ENCODE data around the gene MMP1. TPM values are rescaled to one million over a fixed set of nuclear protein-coding genes. Genes with fewer than 3 reads are reported as not detected.

The MMP1 gene
- total RNA-seq, 1 experiment from 2014 or later, result 15.7 TPM

GRCh38 chr11:102781676-102782075, 16.3 kb downstream of the MMP1 start:
- peaks cover 15% of the 10 kb centered on the region for H3K4me1 Mint-ChIP-seq (ENCODE audit: low read depth, unreplicated experiment)
- no peak for DNase-seq
- intact Hi-C loops (cut with micrococcal nuclease; ENCODE audit: unreplicated experiment), result no loop called here
- H3K9me3 Mint-ChIP-seq (ENCODE audit: unreplicated experiment), result peaks cover 10% of the 10 kb centered on the region
- H3K4me1 ChIP-seq, result 0 out of 2 replicates have a peak, but pooled peaks cover 5% of the 10 kb centered on the region
- POLR2A ChIA-PET, result no interaction called here
- TF ChIP-seq CTCF (IDR thresholded peaks at IDR 0.05; ENCODE audit: insufficient read depth in 1 of 2, low read depth in 1 of 2, low read length in 1 of 2, severe bottlenecking in 1 of 2, unreplicated experiment in 1 of 2), result no peak
- no peaks in the 10 kb centered on the region for H3K36me3 Mint-ChIP-seq (ENCODE audit: insufficient read depth, unreplicated experiment)
- CTCF ChIA-PET, result interaction anchor here (1.5 kb wide), 1 partner anchor 48 kb away, joined by 13 read pairs; no protein-coding TSS in a partner anchor
- no peaks in the 10 kb centered on the region for H3K27me3 ChIP-seq (replicated peaks; ENCODE audit: control insufficient read depth, insufficient read depth, low read length)
- no peak overlapping the region for H3K4me3 Mint-ChIP-seq (ENCODE audit: unreplicated experiment)
- no peak overlapping the region for H3K4me3 ChIP-seq (ENCODE audit: low read depth, low read length)
- no peaks in the 10 kb centered on the region for H3K36me3 ChIP-seq (ENCODE audit: control insufficient read depth, insufficient read depth, low read length)
- no TSS peak for BruUV-seq (replicated peaks)
- H3K27me3 Mint-ChIP-seq (ENCODE audit: insufficient read depth, unreplicated experiment), result no peaks in the 10 kb centered on the region
- no peaks in the 10 kb centered on the region for H3K9me3 ChIP-seq
- no peak overlapping the region for H3K27ac Mint-ChIP-seq (ENCODE audit: unreplicated experiment)

GRCh38 chr11:102780491-102780918, 17.5 kb downstream of the MMP1 start, which contains the start of gene MMP10:
TSS of gene MMP10 (minus strand) at chr11:102780628. CDS start at chr11:102780591, 37 bp downstream.
- Mint-ChIP-seq H3K27ac (ENCODE audit: unreplicated experiment) (no peak within 1 kb of the TSS), H3K36me3 (ENCODE audit: insufficient read depth, unreplicated experiment) (no peaks in the 10 kb centered on the region)

GRCh38 chr11:102776454-102776853, 21.5 kb downstream of the MMP1 start:
- no peak for TF ChIP-seq CTCF (IDR thresholded peaks at IDR 0.05; ENCODE audit: insufficient read depth in 1 of 2, low read depth in 1 of 2, low read length in 1 of 2, severe bottlenecking in 1 of 2, unreplicated experiment in 1 of 2)
- H3K36me3 ChIP-seq (ENCODE audit: control insufficient read depth, insufficient read depth, low read length), result no peaks in the 10 kb centered on the region
- no peak overlapping the region for H3K4me3 Mint-ChIP-seq (ENCODE audit: unreplicated experiment)
- peaks cover 15% of the 10 kb centered on the region for H3K4me1 Mint-ChIP-seq (ENCODE audit: low read depth, unreplicated experiment)
- no peaks in the 10 kb centered on the region for H3K27me3 Mint-ChIP-seq (ENCODE audit: insufficient read depth, unreplicated experiment)
- H3K4me3 ChIP-seq (ENCODE audit: low read depth, low read length), result no peak overlapping the region
- H3K27ac Mint-ChIP-seq (ENCODE audit: unreplicated experiment), result no peak overlapping the region
- H3K4me1 ChIP-seq, result 0 out of 2 replicates have a peak, but pooled peaks cover 5% of the 10 kb centered on the region
- H3K9me3 ChIP-seq, result no peaks in the 10 kb centered on the region
- H3K9me3 Mint-ChIP-seq (ENCODE audit: unreplicated experiment), result no peaks in the 10 kb centered on the region
- ChIA-PET POLR2A (no interaction called here), CTCF (no interaction called here)
- BruUV-seq (replicated peaks), result no TSS peak
- no peaks in the 10 kb centered on the region for H3K27me3 ChIP-seq (replicated peaks; ENCODE audit: control insufficient read depth, insufficient read depth, low read length)
- no peaks in the 10 kb centered on the region for H3K36me3 Mint-ChIP-seq (ENCODE audit: insufficient read depth, unreplicated experiment)
- intact Hi-C loops (cut with micrococcal nuclease; ENCODE audit: unreplicated experiment), result no loop called here
- no peak for DNase-seq

More at GRCh38 chr11:102780491-102780918, 17.5 kb downstream of the MMP1 start, which contains the start of gene MMP10:
- intact Hi-C loops (cut with micrococcal nuclease; ENCODE audit: unreplicated experiment), result loop anchor here (1.0 kb wide), 3 partner anchors 16 to 97 kb away; no protein-coding TSS in a partner anchor
- Mint-ChIP-seq H3K27me3 (ENCODE audit: insufficient read depth, unreplicated experiment) (no peaks in the 10 kb centered on the region), H3K4me1 (ENCODE audit: low read depth, unreplicated experiment) (peaks cover 15% of the 10 kb centered on the region), H3K9me3 (ENCODE audit: unreplicated experiment) (peaks cover 8% of the 10 kb centered on the region), H3K4me3 (ENCODE audit: unreplicated experiment) (no peak within 1 kb of the TSS)
- no TSS peak for BruUV-seq (replicated peaks)
- ChIA-PET POLR2A (no interaction called here), CTCF (interaction anchor here (0.5 to 1.5 kb wide), 6 partner anchors 11 to 240 kb away, joined by 3 to 13 read pairs (median 4); no protein-coding TSS in a partner anchor)
- Histone ChIP-seq H3K27me3 (replicated peaks; ENCODE audit: control insufficient read depth, insufficient read depth, low read length) (no peaks in the 10 kb centered on the region), H3K4me1 (0 out of 2 replicates have a peak, but pooled peaks cover 5% of the 10 kb centered on the region), H3K9me3 (no peaks in the 10 kb centered on the region), H3K4me3 (ENCODE audit: low read depth, low read length) (no peak within 1 kb of the TSS), H3K36me3 (ENCODE audit: control insufficient read depth, insufficient read depth, low read length) (no peaks in the 10 kb centered on the region)
- peak; percentile 75 to 84 for TF ChIP-seq CTCF (IDR thresholded peaks at IDR 0.05; ENCODE audit: insufficient read depth in 1 of 2, low read depth in 1 of 2, low read length in 1 of 2, severe bottlenecking in 1 of 2, unreplicated experiment in 1 of 2)
- peak in 1 of 2 experiments; percentile 60 for DNase-seq
